ENCODE data around the gene TRIOBP. TPM values are rescaled to one million over a fixed set of nuclear protein-coding genes. Genes with fewer than 3 reads are reported as not detected.

TRIOBP gene
- total and polyA plus RNA-seq, 2 donors (not counting 3 experiments of a cell fraction or from before 2014, with no cell fraction given): 60.6 to 104 TPM

DNA sequence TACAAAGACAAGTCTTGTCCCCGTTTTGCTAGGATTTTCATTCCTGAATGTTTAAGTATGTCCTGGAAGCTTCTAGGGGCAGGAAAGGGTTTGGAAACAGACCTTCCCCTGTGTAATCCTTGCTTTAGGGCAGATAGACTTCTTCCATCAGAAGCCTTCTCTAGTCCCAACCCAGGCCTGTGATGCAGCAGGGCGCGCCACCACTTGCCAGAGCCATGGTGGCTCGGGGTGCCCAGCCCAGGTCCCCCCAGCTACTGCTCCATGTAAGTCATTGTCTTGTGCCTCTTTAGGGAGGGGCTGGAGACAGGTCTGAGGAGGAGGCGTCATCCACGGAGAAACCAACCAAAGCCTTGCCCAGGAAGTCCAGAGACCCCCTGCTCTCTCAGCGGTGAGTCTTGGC is 6.4 kb upstream of the TRIOBP start:
- Histone ChIP-seq H3K4me2 (ENCODE audit: insufficient read depth, low read length) (no peak overlapping the region), H3K9me1 (replicated peaks; ENCODE audit: control insufficient read depth, extremely low read depth, insufficient read depth, low read length) (no peaks in the 10 kb centered on the region), H3K4me3 (replicated peaks in 1 of 3; ENCODE audit: insufficient read depth in 1 of 3, low read depth in 1 of 3, low read length in 3 of 3) (no peak overlapping the region), H3K79me2 (ENCODE audit: control insufficient read depth, insufficient read depth, low read length) (peaks cover 16% of the 10 kb centered on the region), H3K4me1 (ENCODE audit: control insufficient read depth, extremely low read depth, insufficient read depth, low read length) (peaks cover 5% of the 10 kb centered on the region), H2AFZ (ENCODE audit: low read depth, low read length) (no peak overlapping the region), H3K9me3 (replicated peaks; ENCODE audit: control insufficient read depth, insufficient read depth, low read length) (no peaks in the 10 kb centered on the region), H3K36me3 (ENCODE audit: control insufficient read depth in 2 of 2, extremely low read depth in 1 of 2, insufficient read depth in 2 of 2, low read length in 2 of 2) (peaks cover 5 to 38% of the 10 kb centered on the region in 2 experiments), H3K27me3 (ENCODE audit: control insufficient read depth in 2 of 2, insufficient read depth in 2 of 2, low read length in 2 of 2) (no peaks in the 10 kb centered on the region), H4K20me1 (replicated peaks; ENCODE audit: control insufficient read depth, extremely low read depth, insufficient read depth, low read length) (no peaks in the 10 kb centered on the region), H3K27ac (ENCODE audit: insufficient read depth, low read depth, low read length) (no peak overlapping the region), H3K9ac (replicated peaks; ENCODE audit: extremely low read depth, insufficient read depth, low read length) (no peak overlapping the region)
- POLR2A ChIA-PET: no interaction called here
- no peak for FAIRE-seq
- BruUV-seq (replicated peaks): no TSS peak
- DNase-seq (ENCODE audit: low read depth, low spot score): no peak
- dilution Hi-C loops (cut with MboI; ENCODE audit: extremely low pct_ligation_motif_present, low sequenced_read_pairs): no loop called here
- CTCF ChIA-PET: interaction anchor here (3.2 kb wide), 1 partner anchor 47 kb away, joined by 11 read pairs; no protein-coding TSS in a partner anchor
- TF ChIP-seq MYC (IDR thresholded peaks at IDR 0.05; ENCODE audit: low read depth, low read length) (no peak), EZH2 (IDR thresholded peaks at IDR 0.05; ENCODE audit: borderline replicate concordance, low read depth, low read length, severe bottlenecking) (no peak), POLR2A (IDR thresholded peaks at IDR 0.05; ENCODE audit: low read depth, low read length) (no peak), POLR2AphosphoS5 (IDR thresholded peaks at IDR 0.05; ENCODE audit: insufficient read depth, low read depth, low read length) (no peak), FOS (IDR thresholded peaks at IDR 0.05; ENCODE audit: borderline replicate concordance, insufficient read depth, low read length) (no peak), GATA2 (IDR thresholded peaks at IDR 0.05; ENCODE audit: insufficient read depth, insufficient read length, low read depth, low read length) (no peak), JUN (IDR thresholded peaks at IDR 0.05; ENCODE audit: borderline replicate concordance, insufficient read depth, insufficient read length, low read depth) (no peak)
- TF ChIP-seq, protein P1, sequence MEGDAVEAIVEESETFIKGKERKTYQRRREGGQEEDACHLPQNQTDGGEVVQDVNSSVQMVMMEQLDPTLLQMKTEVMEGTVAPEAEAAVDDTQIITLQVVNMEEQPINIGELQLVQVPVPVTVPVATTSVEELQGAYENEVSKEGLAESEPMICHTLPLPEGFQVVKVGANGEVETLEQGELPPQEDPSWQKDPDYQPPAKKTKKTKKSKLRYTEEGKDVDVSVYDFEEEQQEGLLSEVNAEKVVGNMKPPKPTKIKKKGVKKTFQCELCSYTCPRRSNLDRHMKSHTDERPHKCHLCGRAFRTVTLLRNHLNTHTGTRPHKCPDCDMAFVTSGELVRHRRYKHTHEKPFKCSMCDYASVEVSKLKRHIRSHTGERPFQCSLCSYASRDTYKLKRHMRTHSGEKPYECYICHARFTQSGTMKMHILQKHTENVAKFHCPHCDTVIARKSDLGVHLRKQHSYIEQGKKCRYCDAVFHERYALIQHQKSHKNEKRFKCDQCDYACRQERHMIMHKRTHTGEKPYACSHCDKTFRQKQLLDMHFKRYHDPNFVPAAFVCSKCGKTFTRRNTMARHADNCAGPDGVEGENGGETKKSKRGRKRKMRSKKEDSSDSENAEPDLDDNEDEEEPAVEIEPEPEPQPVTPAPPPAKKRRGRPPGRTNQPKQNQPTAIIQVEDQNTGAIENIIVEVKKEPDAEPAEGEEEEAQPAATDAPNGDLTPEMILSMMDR (IDR thresholded peaks at IDR 0.05; ENCODE audit: extremely low read depth in 1 of 2, insufficient read depth in 1 of 2, low read depth in 1 of 2, low read length in 2 of 2): no peak
- TF ChIP-seq, protein P2, sequence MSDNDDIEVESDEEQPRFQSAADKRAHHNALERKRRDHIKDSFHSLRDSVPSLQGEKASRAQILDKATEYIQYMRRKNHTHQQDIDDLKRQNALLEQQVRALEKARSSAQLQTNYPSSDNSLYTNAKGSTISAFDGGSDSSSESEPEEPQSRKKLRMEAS (IDR thresholded peaks at IDR 0.05; ENCODE audit: insufficient read depth, insufficient read length): no peak
- intact Hi-C loops (cut with micrococcal nuclease): no loop called here

Data from endothelial cell of umbilical vein (primary cell).